Non-pigmented ciliary epithelial cell (primary cell): ENCODE data around the gene SRR.
"Not testable (repeated sequence)": the region's sequence is repeated elsewhere in the genome, so short reads cannot be mapped to it uniquely, and the experiment has no call there.

Experiments
- DNase-seq: peaks from one replicate; pipeline ENCODE4 v3.0.0-alpha.2; 2010; ENCODE audit warnings: low read depth

SRR gene

GRCh38 chr17:2289878-2290478, 13.8 kb upstream of the SRR start:
- DNase-seq: no peak

DNA sequence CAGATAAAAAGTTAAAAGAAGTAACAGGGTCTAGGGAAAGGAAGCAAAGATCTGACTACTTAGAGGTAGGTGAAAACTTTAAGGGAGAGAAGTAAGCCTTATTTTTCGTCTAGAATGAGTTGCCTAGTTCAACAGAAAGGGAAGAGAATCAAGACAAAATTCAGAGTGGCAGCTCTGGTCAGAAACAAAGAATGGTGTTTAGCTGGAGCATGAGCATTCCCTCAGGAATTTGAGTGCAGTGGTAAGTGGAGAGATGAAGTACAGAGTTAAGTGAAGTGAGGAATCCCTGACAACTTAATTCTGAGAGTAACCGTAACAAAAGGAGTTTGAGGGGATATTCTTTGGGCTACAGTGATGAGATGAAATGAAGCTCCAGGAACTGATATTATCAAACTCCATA, 11.7 kb upstream of the SRR start:
- DNase-seq: no peak

- no peak for DNase-seq
Measured at GRCh38 chr17:2295575-2295974, 8.2 kb upstream of the SRR start.

- DNase-seq: no peak
Measured at GRCh38 chr17:2297023-2297422, 6.7 kb upstream of the SRR start.

GRCh38 chr17:2299136-2299535, 4.6 kb upstream of the SRR start:
- DNase-seq: no peak

GRCh38 chr17:2299756-2300155, 4.0 kb upstream of the SRR start:
- no peak for DNase-seq

- DNase-seq: no peak
Measured at GRCh38 chr17:2302778-2303203, 959 bp upstream of the SRR start.

DNA sequence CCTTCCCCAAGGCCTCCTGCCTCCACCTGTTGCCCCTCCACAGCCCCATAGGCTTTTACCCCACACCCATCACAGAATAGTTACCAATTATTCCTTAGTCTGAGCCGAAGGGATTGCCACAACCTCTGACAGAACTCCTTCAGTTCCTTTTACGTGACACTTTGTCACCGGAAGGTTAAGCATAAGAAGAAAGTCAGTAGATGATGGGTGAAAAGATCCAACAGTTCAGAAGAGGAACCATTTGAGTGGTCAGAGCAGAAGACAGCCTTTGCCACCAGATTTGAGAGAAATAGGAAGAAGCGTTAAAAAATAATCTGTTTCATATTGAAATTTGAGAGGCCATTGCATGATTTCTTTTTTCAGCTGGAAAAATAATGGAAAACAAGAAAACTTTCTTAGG, 1.2 kb downstream of the SRR start:
- DNase-seq: no peak

DNA sequence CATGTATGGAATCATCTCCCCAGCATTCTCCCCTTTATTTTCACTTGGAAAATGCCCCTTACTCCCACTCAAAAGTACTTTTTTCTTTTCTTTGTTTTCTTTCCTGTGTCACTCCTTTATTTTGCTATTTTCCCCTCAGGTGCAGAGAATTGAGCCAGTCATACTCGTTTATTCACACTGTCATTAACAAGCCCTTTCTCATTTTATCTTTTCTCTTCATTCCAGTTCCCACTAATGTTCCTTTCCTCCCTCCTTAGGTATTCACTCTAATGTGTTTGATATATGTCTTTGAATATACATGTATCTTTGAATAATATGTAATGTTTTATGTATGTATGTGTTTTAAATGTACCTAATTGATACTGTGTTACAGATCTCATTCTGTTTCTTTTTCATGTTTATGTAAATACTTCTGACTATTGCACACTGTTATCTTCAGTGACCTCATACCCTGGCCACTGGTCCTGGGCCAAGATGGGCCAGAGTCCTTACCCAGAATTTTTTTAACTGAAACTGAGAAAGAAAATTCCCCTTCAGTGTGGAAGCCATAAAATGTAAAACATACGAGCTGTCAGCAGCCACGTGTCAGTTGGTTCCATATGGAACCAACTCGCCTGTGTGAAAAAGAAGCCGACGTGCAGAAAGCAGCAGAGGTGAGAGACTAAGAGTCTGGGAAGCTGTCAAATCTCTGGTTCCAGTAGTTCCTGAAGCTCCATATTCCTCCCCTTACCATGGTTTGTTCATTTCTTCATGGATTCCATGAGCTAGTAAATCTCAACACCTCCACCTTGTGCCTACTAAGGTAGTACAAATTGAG, 5.8 kb downstream of the SRR start:
- DNase-seq: no peak

DNA sequence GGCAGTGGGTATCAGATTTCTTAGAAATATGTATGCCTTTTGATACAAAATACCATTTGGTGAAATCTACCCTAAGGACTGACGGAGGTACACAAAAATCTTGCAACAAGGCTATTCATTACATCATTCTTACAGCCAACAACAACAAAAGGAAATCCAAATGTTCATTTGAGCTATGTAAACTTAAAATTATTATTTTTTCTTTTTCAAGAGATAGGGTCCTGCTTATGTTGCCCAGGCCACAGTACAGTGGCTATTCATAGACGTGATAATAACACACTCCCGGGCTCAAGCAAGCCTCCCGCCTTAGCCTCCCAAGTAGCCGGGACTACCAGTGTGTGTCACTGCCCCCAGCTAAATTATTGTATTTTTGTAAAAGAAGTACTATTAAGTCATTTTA, 9.0 kb downstream of the SRR start:
- no peak for DNase-seq

GRCh38 chr17:2316916-2317205, 13.1 kb downstream of the SRR start:
- DNase-seq: not testable (repeated sequence)

DNA sequence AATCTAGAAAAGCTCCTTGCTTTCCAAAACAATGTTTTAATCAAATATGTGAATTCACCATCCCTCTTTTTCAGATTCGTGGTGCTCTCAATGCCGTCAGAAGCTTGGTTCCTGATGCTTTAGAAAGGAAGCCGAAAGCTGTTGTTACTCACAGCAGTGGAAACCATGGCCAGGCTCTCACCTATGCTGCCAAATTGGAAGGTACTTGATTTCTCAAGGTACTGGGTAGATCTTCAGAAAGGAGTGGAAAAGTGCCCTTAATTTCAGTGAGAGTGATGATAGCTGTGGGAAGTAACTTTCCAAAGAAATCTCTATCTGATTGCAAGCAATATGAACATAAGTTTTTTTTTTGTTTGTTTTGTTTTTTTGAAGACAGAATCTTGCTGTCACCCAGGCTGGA, 14.0 kb downstream of the SRR start:
- no peak for DNase-seq

- DNase-seq: no peak
Measured at GRCh38 chr17:2319051-2319450, 15.3 kb downstream of the SRR start.

DNA sequence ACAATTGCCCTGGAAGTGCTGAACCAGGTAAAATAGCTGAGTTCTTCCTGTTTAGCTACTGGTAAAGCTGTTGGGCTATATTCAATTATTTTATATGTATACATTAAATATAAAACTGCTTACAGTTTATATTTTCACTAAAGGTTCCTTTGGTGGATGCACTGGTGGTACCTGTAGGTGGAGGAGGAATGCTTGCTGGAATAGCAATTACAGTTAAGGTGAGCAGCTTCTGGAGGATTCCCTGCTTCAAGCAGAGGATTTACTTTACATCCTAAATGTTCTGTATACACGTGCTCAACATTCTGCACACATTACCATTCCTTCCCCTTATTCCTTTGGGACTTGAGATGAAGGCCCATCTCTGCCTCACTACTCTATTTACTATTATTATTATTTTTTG, 17.6 kb downstream of the SRR start:
- no peak for DNase-seq

DNA sequence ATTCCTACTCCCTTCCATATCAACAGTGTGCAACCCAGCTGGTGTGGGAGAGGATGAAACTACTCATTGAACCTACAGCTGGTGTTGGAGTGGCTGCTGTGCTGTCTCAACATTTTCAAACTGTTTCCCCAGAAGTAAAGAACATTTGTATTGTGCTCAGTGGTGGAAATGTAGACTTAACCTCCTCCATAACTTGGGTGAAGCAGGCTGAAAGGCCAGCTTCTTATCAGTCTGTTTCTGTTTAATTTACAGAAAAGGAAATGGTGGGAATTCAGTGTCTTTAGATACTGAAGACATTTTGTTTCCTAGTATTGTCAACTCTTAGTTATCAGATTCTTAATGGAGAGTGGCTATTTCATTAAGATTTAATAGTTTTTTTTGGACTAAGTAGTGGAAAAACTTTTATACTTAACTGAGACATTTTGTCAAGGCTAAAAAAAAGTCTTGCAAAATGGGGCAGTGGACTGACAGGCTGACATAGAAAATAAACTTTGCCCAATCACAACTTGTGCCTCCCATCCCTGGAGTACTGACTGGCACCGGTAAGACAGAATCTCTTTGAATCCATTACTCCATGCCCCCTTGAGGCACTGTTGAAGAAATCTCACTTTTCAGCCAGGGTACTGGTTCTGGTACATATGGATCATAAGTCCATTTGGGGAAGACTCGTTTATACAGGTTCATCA, 20.0 kb downstream of the SRR start:
- DNase-seq: no peak

DNA sequence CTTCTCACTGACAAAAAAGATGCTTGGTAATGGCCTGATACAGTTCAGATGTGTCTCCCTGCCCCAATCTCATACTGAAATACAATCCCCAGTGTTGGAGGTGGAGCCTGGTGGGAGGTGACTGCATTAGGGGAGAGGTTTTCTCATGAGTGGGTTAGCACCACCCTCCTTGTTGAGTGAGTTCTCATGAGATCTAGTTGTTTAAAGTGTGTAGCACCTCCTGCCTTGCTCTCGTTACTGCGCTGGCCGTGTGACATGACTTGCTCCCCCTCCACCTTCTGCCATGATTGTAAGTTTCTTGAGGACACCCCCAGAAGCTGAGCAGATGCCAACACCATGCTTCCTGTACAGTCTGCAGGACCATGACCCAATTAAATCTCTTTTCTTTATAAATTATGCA, 27.6 kb downstream of the SRR start:
- no peak for DNase-seq

- no peak for DNase-seq
Measured at GRCh38 chr17:2335726-2336214, 32.0 kb downstream of the SRR start.

- DNase-seq: peak; percentile 50
Measured at GRCh38 chr17:2336215-2336851, 32.6 kb downstream of the SRR start, which contains the start of gene TSR1. Gene TSR1 (minus strand): TSS chr17:2336457. CDS start chr17:2336427, 30 bp downstream.

DNA sequence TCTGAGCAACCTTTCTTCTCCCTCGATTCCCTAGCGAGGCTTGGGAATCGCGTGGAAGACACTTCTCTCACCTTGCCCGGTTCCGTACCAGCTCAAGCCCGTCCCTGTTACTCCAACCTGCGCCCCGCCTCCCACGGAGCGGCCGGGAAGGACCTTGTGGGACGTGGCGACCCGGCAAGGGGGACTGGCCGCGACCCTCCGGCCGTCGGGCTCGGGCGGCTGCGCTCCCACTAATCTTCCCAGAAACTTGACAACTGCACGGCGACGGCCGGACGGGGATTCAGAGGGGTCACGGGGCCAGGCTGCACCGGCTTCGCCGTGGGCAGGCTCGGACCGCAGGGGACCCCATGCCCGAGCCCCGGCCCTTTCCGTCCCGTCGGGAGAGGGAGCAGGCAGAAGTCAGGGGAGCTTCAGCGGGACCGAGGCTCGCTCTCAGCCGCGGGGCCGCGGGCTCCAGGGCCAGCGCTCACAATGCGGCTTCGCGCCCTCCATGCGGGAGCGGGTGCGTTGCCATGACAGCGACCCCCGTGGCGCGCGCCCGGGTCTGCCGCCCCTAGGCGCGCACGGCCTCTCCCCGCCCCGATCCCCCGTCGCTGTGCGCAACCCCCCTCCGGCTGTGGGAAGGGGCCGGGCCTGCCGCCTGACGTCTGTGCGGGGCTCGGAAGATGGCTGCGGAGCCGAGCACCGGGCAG, 33.2 kb downstream of the SRR start, which contains the start of gene SGSM2:
Gene SGSM2 (plus strand): TSS at position 650 of the 692 bp plus-strand sequence. CDS start 188 bp downstream, outside the sequence.
- DNase-seq: no peak

DNA sequence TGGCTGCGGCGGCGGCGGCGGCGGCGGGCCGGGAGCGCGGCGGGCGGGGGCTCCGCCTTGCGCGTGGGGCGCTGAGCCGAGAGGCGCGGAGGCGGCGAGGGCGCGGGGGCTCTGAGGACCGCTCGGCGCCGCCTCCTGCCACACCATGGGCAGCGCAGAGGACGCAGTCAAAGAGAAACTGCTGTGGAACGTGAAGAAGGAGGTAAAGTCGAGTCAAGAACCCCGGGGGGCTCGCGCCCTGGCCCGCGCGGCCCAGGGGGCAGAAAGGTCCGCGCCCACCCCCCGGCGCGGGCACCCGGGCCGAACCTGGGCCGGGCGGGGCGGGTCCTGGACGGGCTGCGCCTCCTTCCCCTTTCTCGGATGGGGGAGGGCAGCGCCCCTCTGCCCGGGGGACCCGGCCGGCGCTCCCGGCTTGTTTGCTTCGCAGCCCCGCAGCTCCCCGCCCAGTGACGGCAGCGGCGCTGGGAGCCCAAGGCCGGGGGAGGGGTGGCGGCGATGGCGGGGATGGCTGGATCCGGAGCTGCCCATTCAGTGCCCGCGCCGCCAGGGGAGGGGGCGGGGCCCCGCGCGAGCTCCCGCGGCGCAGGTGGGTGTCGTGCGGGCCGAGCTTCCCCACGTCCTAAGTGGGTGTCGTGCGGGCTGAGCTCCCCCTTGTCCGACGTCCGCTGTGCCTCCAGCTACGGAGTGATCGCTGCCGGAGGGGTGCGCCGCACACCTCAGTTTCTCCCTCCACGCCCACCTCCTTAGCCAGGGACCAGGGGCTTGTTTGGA, 34.0 kb downstream of the SRR start:
- no peak for DNase-seq

- no peak for DNase-seq
Measured at GRCh38 chr17:2338315-2338657, 34.5 kb downstream of the SRR start.
